Islet precursor cell (in vitro differentiated cells): ENCODE measurements around the gene NAALADL1.
"Not testable (repeated sequence)": the region's sequence is repeated elsewhere in the genome, so short reads cannot be mapped to it uniquely, and the experiment has no call there.

Experiments used
- DNase-seq: peaks from one replicate; pipeline ENCODE4 v3.0.0-alpha.2; 2018

The NAALADL1 gene

DNA sequence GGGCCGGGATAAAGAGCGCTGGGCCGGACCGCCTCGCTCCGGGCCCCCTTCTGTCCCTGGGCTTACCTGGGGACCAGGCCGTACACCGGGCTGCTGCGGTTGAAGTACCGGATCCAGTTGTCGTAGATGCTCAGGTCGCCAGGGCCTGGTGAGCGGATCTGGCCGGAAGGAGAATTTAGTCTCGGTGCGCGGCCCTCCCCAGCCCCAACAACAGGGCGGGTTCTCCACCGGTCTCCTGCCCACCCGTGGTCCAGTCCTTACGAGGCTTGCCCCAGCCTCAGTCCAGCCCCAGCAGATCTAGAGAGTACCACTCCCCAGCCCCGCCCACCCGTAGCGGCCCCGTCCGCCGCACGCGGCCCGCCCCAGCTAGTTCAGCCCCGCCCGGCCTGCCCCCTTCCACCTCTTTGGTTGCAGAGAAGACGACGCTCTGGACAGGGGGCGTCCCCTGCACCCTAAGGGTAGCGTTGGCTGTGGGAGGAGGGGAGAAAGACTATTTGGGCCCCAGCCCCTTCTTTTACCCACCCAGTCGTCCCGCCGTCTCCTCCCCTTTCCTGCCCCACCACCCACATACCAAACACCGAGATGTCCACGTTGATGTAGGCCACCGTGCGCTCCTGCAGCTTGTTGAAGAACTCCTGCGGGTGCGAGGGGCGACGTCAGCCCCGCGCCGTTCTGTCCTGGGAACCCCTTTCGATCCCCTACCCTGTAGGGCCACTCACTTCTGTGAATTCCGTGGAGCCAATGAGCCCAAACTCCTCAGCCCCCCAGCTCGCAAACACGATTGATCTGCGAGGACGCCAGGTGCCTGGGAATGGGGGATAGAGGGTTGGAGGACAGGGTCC lies 10.6 kb downstream of the NAALADL1 start:
- no peak for DNase-seq

DNA sequence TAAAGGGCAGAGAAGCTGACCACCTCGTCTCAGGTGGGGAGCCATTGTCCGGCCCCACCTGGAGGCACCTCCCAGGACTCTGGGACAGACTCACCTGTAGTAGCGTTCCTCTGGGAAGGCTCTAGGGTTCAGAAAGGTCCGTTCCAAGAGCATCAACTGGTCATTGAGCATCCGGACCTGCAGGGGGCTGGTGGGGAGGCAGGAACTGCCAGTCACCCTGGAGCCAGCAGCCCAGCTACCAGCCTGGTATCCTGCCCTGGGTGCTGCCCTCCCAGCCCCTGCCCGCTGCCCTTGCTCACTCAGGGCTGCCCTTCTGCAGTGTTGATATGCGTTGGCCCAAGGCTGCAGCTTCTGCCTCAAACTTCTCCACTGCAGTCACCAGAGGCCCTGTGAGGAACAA lies 12.6 kb downstream of the NAALADL1 start:
- no peak for DNase-seq

DNA sequence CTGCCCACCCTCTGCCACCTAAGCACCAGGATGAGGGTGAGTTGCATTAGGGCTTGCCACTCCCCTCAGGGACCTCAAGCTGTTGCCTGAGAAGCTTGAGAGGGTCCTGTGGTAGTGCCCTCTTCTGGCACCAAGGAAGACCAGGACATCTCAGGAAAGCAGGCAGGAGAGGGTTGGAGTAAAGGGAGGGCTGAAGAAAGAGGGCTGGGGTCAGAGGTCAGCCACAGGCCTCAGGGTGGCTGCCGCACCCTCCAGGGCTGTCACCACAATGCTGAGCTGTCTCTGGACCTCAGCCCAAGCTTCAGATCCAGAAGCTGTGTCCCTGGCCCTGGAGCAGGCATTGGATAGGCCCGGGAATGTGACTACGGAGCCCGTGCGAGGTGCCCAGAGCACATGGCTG lies 13.3 kb downstream of the NAALADL1 start:
- DNase-seq: no peak

DNA sequence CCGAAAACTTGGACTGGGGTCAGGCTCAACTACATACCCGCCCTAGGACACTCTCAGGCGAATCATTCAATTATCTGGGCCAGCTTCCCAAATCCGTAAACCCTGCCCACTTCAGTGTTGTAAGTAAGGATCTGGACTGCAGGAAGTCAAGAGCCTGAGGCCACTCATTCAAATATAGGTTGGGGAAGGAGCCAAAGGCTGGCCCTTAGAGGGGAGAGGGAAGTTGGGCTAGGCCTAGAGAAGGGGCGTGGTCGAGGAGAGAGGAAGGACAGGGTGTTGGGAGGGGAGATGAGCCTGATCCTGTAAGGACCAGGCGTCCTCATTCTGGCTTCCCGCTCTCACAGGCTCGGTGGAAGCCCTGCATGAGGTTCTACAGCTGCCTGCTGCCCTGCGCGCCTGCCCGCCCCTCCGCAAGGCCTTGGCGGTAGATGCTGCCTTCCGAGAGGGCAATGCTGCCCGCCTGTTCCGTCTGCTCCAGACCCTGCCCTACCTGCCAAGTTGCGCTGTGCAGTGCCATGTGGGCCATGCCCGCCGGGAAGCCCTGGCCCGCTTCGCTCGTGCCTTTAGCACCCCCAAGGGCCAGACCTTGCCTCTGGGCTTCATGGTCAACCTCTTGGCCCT lies 14.4 kb downstream of the NAALADL1 start:
- no peak for DNase-seq

DNA sequence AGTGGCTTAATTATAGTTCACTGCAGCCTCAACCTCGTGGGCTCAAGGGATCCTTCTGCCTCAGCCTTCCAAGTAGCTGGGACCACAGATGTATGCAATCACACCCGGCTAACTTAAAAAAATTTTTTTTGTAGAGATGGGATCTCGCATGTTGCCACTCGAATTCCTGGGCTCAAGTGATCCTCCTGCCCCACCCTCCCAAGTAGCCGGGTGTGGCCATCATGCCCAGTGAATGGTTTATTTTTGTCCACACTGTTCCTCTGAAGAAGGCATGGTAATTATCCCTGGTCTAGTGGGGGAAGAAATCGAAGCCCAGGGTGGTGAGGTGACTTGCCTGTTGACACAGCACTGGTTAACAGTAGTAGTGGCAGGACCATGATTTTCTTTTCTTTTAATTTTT lies 15.5 kb downstream of the NAALADL1 start:
- no peak for DNase-seq

DNA sequence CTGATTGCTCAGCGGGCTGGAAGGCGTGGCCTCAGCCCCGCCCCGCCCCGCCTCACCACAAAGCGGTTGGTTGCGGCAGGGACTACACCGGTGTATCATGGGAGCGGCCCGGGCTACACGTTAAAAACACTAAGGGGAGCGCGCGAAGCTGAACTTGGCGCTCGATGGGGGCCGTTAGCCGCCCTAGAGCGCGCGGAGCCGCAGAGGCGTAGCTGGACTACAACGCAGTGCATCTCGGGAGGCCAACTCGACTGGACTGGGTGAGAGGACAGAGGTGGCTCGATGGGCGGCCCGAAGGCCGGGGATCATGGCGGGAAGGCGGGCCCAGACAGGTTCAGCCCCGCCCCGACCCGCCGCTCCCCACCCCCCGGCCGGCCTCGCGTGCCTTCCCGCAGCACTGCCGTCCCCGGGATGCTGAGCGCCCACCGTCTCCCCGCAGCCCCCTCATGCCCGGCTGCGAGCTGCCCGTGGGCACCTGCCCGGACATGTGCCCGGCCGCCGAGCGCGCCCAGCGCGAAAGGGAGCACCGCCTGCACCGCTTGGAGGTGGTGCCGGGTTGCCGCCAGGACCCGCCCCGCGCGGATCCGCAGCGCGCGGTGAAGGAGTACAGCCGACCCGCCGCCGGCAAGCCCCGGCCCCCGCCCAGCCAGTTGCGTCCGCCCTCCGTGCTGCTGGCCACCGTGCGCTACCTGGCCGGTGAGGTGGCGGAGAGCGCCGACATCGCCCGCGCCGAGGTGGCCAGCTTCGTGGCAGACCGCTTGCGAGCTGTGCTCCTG lies 17.3 kb downstream of the NAALADL1 start, which contains the start of gene SAC3D1:
Gene SAC3D1 (plus strand): TSS at position 364 of the 776 bp plus-strand sequence. CDS start 83 bp downstream, at position 447.
- DNase-seq: peak; percentile 97

DNA sequence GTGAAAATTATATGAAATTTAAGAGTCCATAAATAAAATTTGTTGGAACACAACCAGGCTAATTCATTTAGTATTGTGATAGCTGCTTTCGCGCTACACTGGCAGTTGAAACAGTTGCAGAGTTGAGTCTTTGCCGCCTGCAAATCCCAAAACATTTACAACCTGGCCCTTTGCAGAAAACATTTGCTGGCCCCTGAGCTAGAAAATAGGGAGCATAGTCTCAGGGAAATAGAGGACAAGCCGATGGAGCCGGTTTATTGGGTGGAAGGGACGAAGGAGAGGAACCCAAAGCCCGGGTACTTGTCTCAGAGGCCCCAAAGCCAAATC lies 17.9 kb downstream of the NAALADL1 start:
- no peak for DNase-seq

DNA sequence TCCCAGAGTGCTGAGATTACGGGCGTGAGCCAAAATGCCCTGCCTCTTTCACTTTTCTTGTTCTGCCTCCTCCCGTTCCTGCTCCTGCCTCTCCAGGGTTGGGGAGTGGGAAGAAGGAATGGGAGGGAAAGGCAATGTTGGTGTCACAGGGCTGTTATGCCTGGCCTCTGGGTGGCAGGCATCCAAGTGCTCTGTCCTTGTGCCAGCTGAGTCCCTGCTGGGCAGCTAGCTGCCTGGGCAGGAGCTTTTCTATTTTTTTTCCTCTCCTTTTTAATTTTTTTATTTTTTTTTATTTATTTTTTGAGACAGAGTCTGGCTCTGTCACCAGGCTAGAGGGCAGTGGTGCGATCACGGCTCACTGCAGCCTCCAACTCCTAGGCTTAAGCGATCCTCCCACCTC lies 21.4 kb downstream of the NAALADL1 start:
- DNase-seq: no peak

DNA sequence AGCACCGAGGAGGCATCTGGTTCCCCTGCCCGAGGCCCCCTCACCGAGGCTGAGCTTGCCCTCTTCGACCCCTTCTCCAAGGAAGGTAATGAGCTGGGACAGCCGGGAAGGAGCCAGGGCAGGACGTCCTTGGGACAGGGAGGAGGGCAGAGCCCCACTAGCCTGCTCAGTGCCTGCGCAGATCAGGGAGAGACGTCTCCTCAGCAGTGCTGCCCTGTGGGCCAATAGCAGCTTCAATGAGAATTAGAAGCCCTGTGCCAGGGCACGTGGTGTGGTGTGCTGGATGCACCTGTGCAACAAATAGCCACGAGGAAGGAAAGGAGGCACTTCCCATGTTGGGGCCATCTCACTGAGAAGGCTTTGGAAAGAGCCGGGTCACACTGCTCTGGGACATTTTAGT lies 22.8 kb downstream of the NAALADL1 start:
- DNase-seq: no peak

DNA sequence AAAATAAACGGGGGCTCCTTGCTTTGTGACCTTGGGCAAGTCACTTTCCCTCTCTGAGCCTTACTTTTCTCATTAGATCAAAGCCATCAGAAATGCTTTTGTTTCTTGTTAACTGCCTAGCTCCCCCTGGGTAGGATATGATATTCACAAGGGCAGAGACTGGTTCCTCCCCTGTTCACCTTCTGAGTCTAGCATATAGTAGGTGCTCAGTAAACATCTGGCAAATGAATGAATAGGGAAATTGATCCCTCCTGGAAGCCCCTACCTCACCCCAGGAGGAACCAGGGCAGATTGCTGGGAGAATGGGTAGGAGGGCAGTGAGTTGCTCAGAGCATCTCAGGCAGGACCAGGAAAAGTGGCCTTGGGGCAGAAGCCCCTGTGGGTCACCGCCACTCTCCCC lies 23.9 kb downstream of the NAALADL1 start:
- no peak for DNase-seq

DNA sequence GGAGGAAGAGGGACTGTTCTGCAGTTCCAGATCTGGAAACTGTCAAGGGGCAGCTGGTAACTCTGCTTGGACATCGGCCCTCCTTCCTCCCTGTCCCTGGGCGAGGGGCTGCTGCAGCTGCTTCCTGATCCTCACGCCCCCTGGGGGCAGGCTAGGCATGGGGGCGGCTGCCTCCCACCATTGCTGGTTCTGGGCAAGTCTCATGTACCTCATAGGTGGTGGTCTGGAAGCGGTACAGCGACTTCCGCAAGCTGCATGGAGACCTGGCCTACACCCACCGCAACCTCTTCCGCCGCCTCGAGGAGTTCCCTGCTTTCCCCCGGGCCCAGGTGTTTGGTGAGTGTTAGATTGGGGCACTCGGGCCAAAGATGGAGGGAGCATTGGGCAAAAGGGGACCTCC lies 26.1 kb downstream of the NAALADL1 start:
- DNase-seq: no peak

DNA sequence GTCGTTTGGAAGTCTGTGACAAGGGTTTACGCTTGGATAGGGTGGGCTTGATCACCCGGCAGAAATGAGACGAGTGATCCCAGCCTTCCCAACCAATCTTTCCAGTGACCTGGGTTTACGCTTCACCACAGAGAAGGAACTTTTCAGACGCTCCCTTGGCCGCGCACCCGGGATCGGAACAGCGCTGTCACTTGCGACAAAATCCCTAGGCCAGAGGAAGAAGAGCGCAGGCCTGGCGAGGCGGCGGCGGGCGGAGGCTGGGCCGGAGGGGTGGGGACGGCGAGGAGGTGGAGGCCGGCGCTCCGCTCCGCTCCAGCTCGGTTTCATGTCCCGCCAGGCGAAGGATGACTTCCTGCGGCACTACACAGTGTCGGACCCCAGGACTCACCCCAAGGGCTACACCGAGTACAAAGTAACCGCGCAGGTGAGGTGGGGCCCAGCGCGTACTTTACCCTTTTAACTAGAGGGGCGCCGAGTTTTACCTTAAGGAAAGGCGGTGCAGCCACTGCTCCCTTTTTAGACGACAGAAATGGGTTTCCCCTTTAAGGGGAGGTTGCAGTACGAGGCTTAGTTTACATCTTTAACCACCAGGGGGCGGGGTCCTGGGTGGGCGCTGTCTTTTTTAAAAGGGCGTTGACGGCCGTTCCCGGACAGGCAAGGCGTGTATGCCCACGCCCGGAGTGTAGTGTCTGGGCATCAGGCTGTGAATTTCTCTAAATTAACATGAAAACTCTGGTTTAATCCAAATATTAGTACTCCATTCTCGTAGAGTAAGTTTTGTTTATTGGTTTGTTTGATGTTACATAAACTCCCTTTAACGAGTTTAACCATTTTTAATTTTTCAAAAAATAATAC lies 30.9 kb downstream of the NAALADL1 start, which contains the start of gene SNX15:
Gene SNX15 (plus strand): TSS at position 227 of the 855 bp plus-strand sequence. CDS start 99 bp downstream, at position 326.
- peak; percentile 96 for DNase-seq

DNA sequence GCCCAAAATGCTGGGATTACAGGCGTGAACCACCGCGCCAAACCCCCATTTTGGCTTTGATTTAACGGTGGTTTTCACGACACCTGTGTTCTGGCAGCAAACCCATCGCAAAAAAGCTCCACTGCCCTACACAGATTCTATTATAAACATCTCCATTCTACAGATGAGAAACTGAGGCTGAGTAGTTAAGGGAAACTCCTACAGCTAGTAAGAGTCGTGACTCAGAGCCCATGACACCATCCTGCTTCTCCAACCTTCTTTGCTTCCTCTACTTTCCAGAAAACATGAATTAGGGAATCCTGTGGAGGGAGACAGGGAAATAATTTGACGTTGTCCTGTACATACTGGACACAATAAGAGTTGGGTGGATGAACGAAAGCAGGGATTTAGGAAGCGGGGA lies 31.5 kb downstream of the NAALADL1 start:
- DNase-seq: no peak

DNA sequence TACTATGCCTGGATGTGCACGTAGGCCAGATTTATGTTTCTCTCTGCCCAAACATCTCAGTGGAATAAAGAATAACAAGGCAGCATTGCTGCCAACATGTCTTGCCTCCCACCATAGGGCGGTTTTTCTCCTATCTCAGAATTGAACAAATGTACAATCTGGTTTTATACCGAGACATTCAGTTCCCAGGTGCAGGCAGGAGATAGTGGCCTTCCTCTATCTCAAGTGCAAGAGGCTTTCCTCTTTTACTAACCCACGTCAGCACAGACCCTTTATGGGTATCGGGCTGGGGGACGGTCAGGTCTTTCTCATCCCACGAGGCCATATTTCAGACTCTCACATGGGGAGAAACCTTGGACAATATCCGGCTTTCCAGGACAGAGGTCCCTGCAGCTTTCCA lies 34.9 kb downstream of the NAALADL1 start:
- not testable (repeated sequence) for DNase-seq

DNA sequence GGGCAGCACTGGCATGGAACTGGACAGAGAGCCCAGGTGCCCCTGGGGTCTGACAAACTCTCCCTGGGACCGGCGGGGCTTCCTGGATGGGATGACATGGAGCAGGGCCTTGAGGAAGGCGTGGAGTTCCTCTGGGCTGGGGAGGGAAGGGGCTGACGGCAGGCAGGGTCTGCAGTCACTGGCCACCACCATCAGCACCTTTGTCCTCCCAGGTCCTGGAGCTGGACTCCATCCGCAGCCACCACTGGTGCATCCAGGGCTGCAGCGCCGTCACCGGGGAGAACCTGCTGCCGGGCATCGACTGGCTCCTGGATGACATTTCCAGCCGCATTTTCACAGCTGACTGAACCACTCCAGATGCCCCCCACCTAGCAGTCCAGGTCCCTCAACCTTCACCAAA lies 36.8 kb downstream of the NAALADL1 start:
- no peak for DNase-seq

DNA sequence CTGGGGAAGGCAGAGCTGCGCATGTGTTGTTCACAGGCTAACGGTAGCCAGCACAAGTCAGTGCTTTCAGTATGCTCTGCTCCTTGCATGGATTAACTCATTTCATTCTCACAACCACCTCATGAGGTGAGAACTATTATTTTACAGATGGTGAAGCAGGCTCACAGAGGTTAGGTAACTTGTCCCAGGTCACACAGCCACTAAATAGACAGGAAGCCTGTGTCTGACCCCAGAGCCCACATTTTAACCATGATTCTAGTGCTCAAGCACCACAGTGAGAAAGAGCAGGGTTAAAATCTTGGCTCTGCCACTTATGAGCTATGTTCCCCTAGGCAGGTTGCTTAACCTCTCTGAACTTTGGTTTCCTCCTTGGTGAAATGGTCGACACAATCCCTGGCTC lies 37.4 kb downstream of the NAALADL1 start:
- no peak for DNase-seq

DNA sequence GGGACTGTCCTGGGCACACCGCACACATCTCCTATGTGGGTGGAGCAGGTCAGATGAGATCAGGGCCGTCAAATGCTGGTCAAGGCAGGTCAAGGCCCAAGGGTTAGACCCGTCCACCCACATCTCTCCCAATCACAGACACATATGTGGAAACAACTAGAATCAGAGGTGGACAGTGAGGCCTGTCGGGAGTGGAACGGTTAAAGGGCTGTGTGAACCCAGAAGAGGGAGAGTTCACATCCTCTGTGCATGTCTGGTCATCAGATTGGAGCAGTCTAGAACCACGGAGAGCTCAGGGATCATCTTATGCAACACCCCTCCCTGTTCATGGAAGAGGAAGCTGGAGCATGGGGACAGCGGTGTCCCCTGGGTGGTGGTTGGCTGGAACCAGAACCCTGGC lies 38.5 kb downstream of the NAALADL1 start:
- DNase-seq: no peak

DNA sequence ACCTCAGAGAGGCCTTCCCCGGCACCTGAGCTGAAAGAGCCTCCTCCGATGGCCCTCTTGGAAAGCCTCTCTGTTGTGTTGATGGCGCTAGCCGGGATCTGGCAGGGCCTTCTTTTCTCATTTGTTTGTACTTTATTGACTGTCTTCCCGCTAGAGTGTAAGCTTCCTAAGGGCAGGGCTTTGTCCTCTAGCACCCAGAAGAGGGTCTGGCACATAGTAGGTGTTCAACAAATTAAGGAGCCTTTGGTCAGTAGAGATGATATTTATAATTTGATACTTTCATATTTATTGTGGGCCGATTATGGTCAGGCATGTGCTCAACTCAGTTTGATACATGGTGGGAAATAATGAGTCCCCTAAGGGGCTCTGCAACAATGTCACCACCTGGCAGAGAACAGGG lies 40.4 kb downstream of the NAALADL1 start:
- DNase-seq: no peak

DNA sequence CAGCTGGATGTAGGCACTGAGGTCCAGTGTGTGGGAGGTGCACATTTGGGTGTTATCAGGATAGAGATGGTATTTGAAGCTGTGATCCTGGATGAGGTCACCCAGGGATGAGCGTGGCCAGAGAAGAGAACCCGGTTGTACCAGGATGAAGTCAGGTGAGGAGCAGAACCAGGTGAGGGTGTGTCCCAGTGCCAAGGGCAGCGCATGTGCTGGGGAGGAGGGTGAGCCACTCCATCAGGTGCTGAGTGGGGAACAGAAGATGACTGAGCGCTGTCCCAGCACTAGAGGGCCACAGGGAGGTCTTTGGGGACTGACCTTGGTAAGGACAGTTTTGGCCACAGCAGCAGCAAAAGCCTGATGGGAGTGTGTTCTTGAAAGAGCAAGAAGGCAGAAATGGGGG lies 41.6 kb downstream of the NAALADL1 start:
- no peak for DNase-seq

DNA sequence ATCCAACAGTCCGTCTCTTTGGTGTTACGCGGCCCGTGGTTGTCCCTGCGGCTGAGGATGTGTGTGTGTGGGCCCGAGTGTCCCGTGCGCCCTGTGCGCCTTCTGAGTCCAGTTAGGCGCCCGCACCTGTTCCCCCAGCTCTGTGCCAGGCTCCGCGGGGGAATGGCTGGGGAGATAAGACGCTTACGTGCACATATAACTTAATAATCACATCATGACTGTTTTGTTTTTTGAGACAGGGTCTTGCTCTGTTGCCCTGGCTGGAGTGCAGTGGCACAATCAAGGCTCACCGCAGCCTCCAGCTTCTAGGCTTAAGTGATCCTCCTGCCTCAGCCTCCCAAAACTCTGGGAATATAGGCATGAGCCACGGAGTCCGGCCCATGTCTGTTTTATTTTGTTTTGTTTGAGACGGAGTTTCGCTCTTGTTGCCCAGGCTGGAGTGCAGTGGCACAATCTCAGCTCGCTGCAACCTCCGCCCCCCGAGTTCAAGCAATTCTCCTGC lies 43.6 kb downstream of the NAALADL1 start:
- no peak for DNase-seq

DNA sequence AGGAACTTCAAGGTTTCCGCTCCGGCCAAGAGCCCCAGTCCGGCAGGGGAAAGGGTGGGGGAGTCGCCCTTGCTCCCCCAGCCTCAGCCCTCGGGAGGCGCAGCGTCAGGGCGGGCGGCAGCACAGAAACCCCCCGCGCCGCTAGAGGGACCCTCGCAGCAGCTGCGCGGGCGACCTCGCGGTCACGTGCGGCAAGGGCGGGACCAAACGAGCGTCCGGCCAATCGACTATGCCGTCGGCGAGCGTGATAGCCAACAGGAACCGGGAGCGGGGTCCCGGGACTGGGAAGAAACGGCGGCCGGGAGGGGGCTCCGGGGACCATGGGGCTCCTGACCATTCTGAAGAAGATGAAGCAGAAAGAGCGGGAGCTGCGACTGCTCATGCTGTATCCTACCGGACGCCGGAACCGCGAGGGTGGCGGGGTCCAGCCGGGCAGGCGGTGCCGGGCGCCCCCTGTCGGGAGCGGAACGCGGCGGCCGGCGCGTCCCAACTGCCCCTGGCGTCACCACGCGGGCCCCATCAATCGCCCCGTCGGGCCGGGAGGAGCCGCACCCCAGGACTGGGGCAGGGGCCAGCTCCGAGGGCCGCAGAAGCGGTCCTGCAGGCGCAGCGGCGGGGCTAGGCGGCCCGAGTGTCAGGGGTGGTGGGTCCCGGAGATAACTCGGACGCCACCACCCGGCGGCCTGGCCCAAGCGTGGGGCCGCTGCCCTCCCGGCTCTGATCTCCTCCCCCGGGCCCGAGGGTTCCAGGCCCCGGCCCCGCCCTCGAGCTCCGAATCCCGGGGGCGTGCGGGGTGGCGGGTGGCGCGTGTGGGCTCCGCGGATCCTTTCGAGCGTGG lies 44.2 kb downstream of the NAALADL1 start, which contains the start of gene ARL2:
Gene ARL2 (plus strand): TSS at position 273 of the 838 bp plus-strand sequence. CDS start 48 bp downstream, at position 321.
- DNase-seq: peak; percentile 95
